HL-60 (cell line): Measurements from ENCODE around the gene YPEL5.
A peak's percentile ranks its signal among the peaks of the same experiment; 100 is the strongest.

Experiments used
- DNase-seq, 2 experiments: peaks; one replicate each; pipeline ENCODE4 v3.0.0-alpha.2; 2010 to 2020; ENCODE audit warnings: low read depth in 1 of 2, low spot score in 1 of 2
- H3K27ac ChIP-seq: fragments of 250-450 bp; sonication (Bioruptor Pico); replicated peaks from 2 replicates; pipeline ENCODE4 v1.5.1; 2020; ENCODE audit warnings: mild to moderate bottlenecking, moderate library complexity
- H3K27me3 ChIP-seq: fragments of 250-450 bp; sonication (Bioruptor Pico); 2 replicates; pipeline ENCODE4 v1.5.1; 2021; ENCODE audit warnings: mild to moderate bottlenecking, moderate library complexity; ENCODE audit not compliant: insufficient read depth, poor library complexity, severe bottlenecking
- H3K4me3 ChIP-seq: replicated peaks from 2 replicates; pipeline ENCODE4 v1.5.1; 2011; ENCODE audit warnings: mild to moderate bottlenecking, control low read depth, low read length; ENCODE audit not compliant: insufficient read depth
- GABPA ChIP-seq: IDR thresholded peaks from 2 replicates; pipeline ENCODE4 v1.6.1; 2012; ENCODE audit warnings: low read depth
- POLR2AphosphoS5 ChIP-seq: IDR thresholded peaks from 2 replicates; pipeline ENCODE4 v1.6.1; 2012; ENCODE audit warnings: low read depth
- REST ChIP-seq: IDR thresholded peaks from 2 replicates; pipeline ENCODE4 v1.6.1; 2012; ENCODE audit warnings: low read depth; ENCODE audit not compliant: insufficient replicate concordance
- SPI1 ChIP-seq: IDR thresholded peaks from 2 replicates; pipeline ENCODE4 v1.6.1; 2012; ENCODE audit warnings: low read depth, mild to moderate bottlenecking, borderline replicate concordance
- TF ChIP-seq, protein P1 (sequence below): IDR thresholded peaks from one replicate; pipeline ENCODE4 v1.5.1; 2011; ENCODE audit warnings: low read length, control low read depth, inconsistent platforms; ENCODE audit not compliant: insufficient read depth

The YPEL5 gene

GRCh38 chr2:30148850-30149249 is 2.0 kb downstream of the YPEL5 start:
- TF ChIP-seq GABPA (no peak), POLR2AphosphoS5 (no peak), REST (no peak), SPI1 (no peak)
- TF ChIP-seq, protein P1, sequence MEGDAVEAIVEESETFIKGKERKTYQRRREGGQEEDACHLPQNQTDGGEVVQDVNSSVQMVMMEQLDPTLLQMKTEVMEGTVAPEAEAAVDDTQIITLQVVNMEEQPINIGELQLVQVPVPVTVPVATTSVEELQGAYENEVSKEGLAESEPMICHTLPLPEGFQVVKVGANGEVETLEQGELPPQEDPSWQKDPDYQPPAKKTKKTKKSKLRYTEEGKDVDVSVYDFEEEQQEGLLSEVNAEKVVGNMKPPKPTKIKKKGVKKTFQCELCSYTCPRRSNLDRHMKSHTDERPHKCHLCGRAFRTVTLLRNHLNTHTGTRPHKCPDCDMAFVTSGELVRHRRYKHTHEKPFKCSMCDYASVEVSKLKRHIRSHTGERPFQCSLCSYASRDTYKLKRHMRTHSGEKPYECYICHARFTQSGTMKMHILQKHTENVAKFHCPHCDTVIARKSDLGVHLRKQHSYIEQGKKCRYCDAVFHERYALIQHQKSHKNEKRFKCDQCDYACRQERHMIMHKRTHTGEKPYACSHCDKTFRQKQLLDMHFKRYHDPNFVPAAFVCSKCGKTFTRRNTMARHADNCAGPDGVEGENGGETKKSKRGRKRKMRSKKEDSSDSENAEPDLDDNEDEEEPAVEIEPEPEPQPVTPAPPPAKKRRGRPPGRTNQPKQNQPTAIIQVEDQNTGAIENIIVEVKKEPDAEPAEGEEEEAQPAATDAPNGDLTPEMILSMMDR: no peak
- no peak overlapping the region for H3K4me3 ChIP-seq

DNA sequence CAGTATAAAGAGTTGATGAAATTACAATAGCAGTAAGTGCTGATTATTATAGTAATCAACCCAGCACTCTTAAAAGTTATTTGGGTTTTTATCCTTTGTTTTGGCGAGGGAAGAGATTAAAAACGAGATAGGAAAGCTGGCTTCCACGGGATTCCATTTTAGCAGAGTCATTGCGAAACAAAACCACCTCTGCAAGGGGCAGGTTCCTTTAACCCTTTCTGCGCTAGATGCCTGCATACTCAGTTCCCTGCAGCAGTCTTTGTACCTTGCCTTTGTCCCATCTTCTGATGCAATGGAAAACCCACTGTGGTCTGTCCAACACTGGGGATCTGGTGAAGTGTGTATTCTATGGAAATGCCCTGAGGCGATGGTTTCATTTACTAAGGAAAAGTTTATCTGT is 2.7 kb downstream of the YPEL5 start:
- no peak overlapping the region for H3K27ac ChIP-seq
- H3K4me3 ChIP-seq: no peak overlapping the region
- no peaks in the 10 kb centered on the region for H3K27me3 ChIP-seq
- peak; percentile 12 to 16 for DNase-seq
- TF ChIP-seq SPI1 (no peak), POLR2AphosphoS5 (no peak), REST (no peak), GABPA (no peak)
- TF ChIP-seq, protein P1: no peak

More at GRCh38 chr2:30148850-30149249, 2.0 kb downstream of the YPEL5 start:
- Histone ChIP-seq H3K27ac (peak overlapping the region; percentile 84), H3K27me3 (no peaks in the 10 kb centered on the region)
- DNase-seq: peak in 1 of 2 experiments; percentile 15

GRCh38 chr2:30149976-30150375 is 3.2 kb downstream of the YPEL5 start:
- H3K27ac ChIP-seq: no peak overlapping the region
- H3K4me3 ChIP-seq: no peak overlapping the region
- DNase-seq: no peak
- TF ChIP-seq POLR2AphosphoS5 (no peak), GABPA (no peak), REST (no peak), SPI1 (no peak)
- TF ChIP-seq, protein P1: no peak
- H3K27me3 ChIP-seq: no peaks in the 10 kb centered on the region
